Erythroblast (primary cell): Measurements from ENCODE around the gene ENTPD1.

Experiments used
- GATA1 ChIP-seq: IDR thresholded peaks from 2 replicates; pipeline ENCODE4 v1.6.1; 2011; ENCODE audit warnings: low read depth, mild to moderate bottlenecking, control low read depth, low read length, moderate library complexity
- POLR2A ChIP-seq: IDR thresholded peaks from 2 replicates; pipeline ENCODE4 v1.6.1; 2011; ENCODE audit warnings: mild to moderate bottlenecking, low read length

DNA sequence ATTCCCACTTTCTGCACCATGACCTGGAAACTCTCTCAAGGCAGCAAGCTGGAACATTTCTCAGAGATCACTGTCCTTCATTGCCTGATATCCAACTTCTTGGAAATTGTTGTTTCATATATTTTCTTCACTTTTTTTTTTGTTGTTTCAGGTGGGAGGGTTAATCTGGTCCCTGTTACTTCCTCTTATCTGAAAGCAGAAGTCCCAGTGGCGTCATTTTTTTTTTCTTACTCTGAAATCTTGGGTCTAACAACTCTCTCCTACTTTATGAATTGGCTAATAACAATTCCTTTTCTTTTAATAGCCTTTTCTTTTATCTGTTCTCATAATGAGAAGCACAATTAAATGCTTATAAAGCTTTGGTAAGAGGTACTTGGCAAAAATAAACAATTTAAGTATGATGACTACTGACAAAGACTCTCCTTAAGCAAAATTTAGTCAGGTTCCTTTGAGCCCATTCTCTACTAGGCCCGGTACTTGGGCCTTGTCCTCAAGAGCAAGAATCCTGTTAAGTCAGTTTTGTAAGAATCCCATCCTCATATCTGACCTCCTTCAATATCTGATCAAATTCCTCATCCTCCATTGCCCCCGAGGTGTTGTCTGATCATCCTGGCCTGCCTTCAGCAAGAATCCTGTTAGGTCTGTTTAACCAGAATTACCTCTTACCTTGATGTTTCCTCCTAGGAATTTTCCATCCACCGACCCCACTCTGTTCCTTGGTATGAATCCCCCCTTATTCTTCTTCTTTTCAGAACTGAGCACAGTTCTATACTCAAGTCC lies 140.3 kb downstream of the ENTPD1 start:
- TF ChIP-seq POLR2A (no peak), GATA1 (no peak)
